Measurements from ENCODE around the gene CELA2B.
"Not testable (repeated sequence)": the region's sequence is repeated elsewhere in the genome, so short reads cannot be mapped to it uniquely, and the experiment has no call there.

The CELA2B gene

DNA sequence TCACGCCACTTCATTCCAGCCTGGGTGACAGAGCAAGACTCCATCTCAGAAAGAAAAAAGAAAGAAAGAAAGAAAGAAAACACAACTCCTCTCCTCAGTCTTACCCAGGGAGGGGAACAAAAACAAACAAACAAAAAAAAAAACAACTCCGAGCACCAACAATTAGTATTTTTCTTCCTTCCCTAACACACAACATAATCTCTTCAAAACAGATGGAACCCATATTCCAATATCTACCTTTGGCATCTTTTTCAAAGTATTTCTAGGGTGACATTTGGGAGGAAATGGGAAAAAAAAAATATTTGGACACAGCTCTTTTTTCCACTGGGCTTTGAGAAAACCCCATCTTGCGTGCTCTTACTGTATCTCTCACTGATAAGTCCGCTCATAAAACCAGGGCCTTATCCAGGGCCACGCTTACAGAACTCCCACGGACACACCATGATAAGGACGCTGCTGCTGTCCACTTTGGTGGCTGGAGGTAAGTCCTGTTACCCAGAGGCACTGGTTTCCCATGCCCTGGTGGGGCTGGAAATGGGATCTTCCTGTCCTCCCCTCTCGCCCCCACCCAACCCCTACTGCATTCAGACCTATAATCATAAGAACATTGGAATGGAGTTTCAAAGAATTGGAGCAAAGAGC, 19.5 kb upstream of the CELA2B start, which contains the start of gene CELA2A:
CELA2A (plus strand) TSS at position 420 of the 642 bp plus-strand sequence; CDS start at position 442, 22 bp downstream.
- ChIA-PET POLR2A (ENCODE audit: low non-redundant PET) (no interaction called here), CTCF (no interaction called here)
- TF ChIP-seq, protein P1, sequence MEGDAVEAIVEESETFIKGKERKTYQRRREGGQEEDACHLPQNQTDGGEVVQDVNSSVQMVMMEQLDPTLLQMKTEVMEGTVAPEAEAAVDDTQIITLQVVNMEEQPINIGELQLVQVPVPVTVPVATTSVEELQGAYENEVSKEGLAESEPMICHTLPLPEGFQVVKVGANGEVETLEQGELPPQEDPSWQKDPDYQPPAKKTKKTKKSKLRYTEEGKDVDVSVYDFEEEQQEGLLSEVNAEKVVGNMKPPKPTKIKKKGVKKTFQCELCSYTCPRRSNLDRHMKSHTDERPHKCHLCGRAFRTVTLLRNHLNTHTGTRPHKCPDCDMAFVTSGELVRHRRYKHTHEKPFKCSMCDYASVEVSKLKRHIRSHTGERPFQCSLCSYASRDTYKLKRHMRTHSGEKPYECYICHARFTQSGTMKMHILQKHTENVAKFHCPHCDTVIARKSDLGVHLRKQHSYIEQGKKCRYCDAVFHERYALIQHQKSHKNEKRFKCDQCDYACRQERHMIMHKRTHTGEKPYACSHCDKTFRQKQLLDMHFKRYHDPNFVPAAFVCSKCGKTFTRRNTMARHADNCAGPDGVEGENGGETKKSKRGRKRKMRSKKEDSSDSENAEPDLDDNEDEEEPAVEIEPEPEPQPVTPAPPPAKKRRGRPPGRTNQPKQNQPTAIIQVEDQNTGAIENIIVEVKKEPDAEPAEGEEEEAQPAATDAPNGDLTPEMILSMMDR (conservative IDR thresholded peaks at IDR 0.05; ENCODE audit: low read depth), result no peak
- no peak within 1 kb of the TSS for H3K27ac ChIP-seq
- no peak for DNase-seq (ENCODE audit: low spot score)

DNA sequence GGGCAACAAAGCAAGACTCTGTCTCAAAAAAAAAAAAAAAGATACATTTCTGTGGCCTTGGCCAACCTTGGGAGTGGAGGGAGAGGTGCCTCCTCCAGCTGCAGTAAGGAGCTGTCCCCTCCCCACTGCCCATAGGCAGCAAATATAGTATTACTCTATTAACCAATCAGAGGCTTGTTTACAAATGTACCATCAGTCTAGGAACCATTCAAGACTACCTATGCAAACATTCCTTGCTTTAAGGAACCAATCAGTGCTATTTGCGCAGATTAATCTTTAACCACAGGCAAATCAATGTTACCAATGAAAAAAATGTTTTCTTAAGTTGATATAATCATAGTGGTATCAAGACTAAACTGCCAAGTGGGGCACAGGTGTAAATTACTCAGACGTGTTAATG, 18.3 kb upstream of the CELA2B start:
- no peak overlapping the region for H3K27ac ChIP-seq
- TF ChIP-seq, protein P1 (conservative IDR thresholded peaks at IDR 0.05; ENCODE audit: low read depth), result no peak
- POLR2A ChIA-PET (ENCODE audit: low non-redundant PET), result no interaction called here
- DNase-seq (ENCODE audit: low spot score), result no peak
- CTCF ChIA-PET, result interaction anchor here (0.5 kb wide), 1 partner anchor 11 kb away, joined by 3 read pairs; no protein-coding TSS in a partner anchor

DNA sequence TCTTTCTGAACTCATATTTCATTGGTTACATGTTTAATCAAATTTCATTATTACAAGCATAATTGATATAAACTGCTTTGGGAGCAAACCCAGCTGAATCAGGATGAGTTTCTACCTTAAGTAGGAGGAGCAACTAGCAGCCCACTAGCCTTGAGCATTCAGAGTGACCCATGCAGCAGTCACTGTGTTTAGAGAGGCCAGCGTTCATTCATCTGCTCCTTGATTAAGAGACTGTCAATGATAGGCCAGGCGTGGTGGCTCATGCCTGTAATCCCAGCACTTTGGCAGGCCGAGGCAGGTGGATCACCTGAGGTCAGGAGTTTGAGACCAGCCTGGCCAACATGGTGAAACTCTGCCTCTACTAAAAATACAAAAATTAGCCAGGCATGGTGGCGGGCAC, 17.5 kb upstream of the CELA2B start:
- POLR2A ChIA-PET (ENCODE audit: low non-redundant PET); DNase-seq (ENCODE audit: low spot score); H3K27ac ChIP-seq: not testable (repeated sequence)
- CTCF ChIA-PET, result interaction anchor here (0.5 to 0.7 kb wide), 2 partner anchors 12 to 54 kb away, joined by 3 to 4 read pairs; no protein-coding TSS in a partner anchor

DNA sequence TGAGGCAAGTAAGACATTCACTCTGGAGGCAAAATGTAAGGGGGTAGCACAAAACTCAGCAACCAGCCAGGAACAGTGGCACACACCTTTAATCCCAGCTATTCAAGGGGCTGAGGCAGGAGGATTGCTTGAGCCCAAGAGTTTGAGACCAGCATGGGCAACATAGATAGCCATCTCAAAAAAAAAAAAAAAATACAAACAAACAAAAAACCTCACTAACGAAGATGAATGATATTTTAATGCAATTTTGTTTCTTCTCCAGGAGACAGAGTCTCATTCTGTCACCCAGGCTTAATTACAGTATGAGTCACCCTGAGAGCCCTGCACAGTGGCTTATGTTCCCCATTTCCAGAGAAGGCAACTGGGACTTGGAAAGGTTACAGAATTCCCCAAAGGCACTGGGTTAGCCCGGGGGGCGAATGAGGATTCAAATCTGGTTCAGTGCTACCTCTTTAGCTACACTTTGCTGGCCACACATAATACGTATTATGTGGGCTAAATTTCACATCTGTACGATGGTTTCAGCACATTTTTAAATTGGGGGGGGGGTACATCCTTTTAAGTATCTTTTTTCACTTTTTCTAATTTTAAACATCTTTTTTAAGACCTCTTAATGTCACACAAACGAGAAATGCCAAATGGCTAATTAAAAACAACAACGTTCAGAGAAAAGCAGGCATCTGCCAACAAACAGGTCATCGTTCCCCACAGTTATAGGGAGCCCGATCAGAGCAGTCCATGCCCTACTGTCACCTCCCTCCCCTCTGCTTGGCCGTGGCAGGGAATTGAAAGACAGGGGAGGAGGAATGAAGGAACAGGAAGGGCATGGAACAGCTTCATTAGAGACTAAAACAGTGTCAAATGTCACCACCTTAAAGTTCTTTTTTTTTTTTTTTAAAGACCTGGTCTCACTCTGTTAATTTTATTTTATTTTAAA, 15.9 kb upstream of the CELA2B start:
- POLR2A ChIA-PET (ENCODE audit: low non-redundant PET), result no interaction called here
- DNase-seq (ENCODE audit: low spot score), result no peak
- TF ChIP-seq, protein P1 (conservative IDR thresholded peaks at IDR 0.05; ENCODE audit: low read depth), result no peak
- no peak overlapping the region for H3K27ac ChIP-seq
- CTCF ChIA-PET, result no interaction called here

DNA sequence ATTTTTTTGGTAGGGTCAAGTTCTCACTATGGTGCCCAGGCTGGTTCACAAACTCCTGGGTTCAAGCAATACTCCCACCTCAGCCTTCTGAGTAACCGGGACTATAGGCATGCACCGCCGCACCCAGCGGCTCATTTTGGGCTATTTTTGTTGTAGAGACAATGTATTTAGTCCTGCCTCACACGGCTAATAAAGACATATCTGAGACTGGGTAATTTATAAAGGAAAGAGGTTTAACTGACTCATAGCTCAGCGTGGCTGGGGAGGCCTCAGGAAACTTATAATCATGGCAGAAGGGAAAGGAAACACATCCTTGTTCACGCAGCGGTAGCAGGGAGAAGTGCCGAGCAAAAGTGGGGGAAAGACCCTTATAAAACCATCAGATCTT, 15.2 kb upstream of the CELA2B start:
- no peak for DNase-seq (ENCODE audit: low spot score)
- ChIA-PET CTCF (no interaction called here), POLR2A (ENCODE audit: low non-redundant PET) (no interaction called here)
- TF ChIP-seq, protein P1 (conservative IDR thresholded peaks at IDR 0.05; ENCODE audit: low read depth), result no peak
- no peak overlapping the region for H3K27ac ChIP-seq

DNA sequence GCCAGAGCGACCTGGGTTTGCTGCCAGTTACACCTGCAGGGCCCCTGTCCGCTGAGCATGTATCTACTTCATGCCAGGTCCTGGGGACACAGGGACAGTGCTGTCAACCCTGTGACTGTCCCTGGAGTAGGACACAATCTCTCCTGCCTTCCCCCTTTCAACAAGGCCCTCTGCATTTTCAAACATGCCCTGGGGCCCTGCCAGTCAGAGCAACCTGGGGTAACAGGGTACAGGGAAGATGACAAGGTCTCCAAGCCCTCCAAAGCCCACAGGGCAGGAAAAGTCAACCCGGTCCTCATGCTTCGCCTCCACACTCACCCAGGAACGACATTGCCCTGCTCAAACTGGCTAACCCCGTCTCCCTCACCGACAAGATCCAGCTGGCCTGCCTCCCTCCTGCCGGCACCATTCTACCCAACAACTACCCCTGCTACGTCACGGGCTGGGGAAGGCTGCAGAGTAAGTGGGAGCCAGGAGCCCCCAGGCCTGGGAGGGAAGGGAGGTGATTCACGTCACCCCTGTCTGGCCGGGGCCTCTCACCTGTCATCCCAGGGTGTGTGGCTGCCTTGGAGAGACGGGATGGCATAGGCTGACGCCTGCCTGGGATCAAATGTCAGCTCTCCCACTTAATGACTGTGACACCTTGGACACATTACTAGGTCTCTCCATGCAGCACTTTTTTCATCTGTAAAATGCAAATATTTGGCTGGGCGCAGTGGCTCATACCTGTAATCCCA, 12.7 kb upstream of the CELA2B start:
- CTCF ChIA-PET, H3K27ac ChIP-seq: not testable (repeated sequence)

DNA sequence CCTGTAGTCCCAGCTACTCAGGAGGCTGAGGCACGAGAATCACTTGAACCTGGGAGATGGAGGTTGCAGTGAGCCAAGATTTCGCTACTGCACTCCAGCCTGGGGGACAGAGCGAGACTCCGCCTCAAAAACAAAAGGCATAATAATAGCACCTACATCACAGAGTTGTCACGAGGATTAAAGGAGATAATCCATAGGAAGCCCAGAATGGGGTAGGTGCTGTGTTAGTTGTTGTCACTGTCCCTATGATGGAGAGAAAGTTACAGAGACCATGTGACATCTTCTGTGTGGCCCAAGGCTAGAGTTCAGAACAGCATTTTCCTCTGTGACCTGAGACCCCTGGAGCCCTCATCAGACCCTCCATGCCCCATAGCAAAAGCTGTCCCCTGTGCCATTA, 12.0 kb upstream of the CELA2B start:
- DNase-seq (ENCODE audit: low spot score); CTCF ChIA-PET; POLR2A ChIA-PET (ENCODE audit: low non-redundant PET); H3K27ac ChIP-seq: not testable (repeated sequence)

More for the DNA sequence above, 12.7 kb upstream of the CELA2B start:
- DNase-seq (ENCODE audit: low spot score); POLR2A ChIA-PET (ENCODE audit: low non-redundant PET): not testable (repeated sequence)

Data from RWPE1 (cell line).